Fibroblast of lung (primary cell): ENCODE results near the gene GSN. TPM values are rescaled to one million over a fixed set of nuclear protein-coding genes. Genes with fewer than 3 reads are reported as not detected.

Source experiments
- DNase-seq, 2 donors: peaks; one replicate each; pipeline versions ENCODE4 v3.0.0 to v3.0.0-alpha.2; 2010; ENCODE audit warnings: low read depth in 2 of 2
- H2AFZ ChIP-seq: 2 replicates; pipeline ENCODE4 v1.5.1; 2012; ENCODE audit warnings: low read length, control low read depth, inconsistent platforms
- H3K27ac ChIP-seq: 2 replicates; pipeline ENCODE4 v1.5.1; 2011; ENCODE audit warnings: low read length, control low read depth; ENCODE audit not compliant: insufficient read depth
- H3K27me3 ChIP-seq: 2 replicates; pipeline ENCODE4 v1.5.1; 2011; ENCODE audit warnings: mild to moderate bottlenecking, low read length; ENCODE audit not compliant: control insufficient read depth, insufficient read depth
- H3K36me3 ChIP-seq: 2 replicates; pipeline ENCODE4 v1.5.1; 2011; ENCODE audit warnings: low read length; ENCODE audit not compliant: control insufficient read depth, insufficient read depth
- H3K4me1 ChIP-seq: 2 replicates; pipeline ENCODE4 v1.5.1; 2011; ENCODE audit warnings: low read length; ENCODE audit not compliant: control insufficient read depth, insufficient read depth; ENCODE audit errors: extremely low read depth
- H3K4me2 ChIP-seq: 2 replicates; pipeline ENCODE4 v1.5.1; 2011; ENCODE audit warnings: low read length, control low read depth; ENCODE audit not compliant: insufficient read depth; ENCODE audit errors: extremely low read depth
- H3K4me3 ChIP-seq, 4 experiments: fragments of 200-600 bp in 1 of 4; sonication (generic) in 1 of 4; replicated peaks in 1 of 4; 2 replicates each; pipeline ENCODE4 v1.5.1; 2011 to 2016; ENCODE audit warnings: low read length in 4 of 4, low read depth in 3 of 4, mild to moderate bottlenecking in 3 of 4, control low read depth in 2 of 4, inconsistent platforms in 1 of 4, mixed read lengths in 1 of 4; ENCODE audit not compliant: insufficient read depth in 1 of 4; ENCODE audit errors: control extremely low read depth in 1 of 4
- H3K79me2 ChIP-seq: 2 replicates; pipeline ENCODE4 v1.5.1; 2012; ENCODE audit warnings: mild to moderate bottlenecking, low read length, inconsistent platforms; ENCODE audit not compliant: control insufficient read depth, insufficient read depth
- H3K9ac ChIP-seq: 2 replicates; pipeline ENCODE4 v1.5.1; 2011; ENCODE audit warnings: mild to moderate bottlenecking, low read length, control low read depth; ENCODE audit not compliant: insufficient read depth
- H3K9me3 ChIP-seq: 2 replicates; pipeline ENCODE4 v1.5.1; 2012; ENCODE audit warnings: low read depth, low read length; ENCODE audit not compliant: control insufficient read depth, insufficient read depth
- H4K20me1 ChIP-seq: 2 replicates; pipeline ENCODE4 v1.5.1; 2011; ENCODE audit warnings: low read length; ENCODE audit not compliant: control insufficient read depth, insufficient read depth; ENCODE audit errors: extremely low read depth
- CTCF ChIP-seq, 2 donors: IDR thresholded peaks in 1 of 2; conservative IDR thresholded peaks in 1 of 2; 1 replicate in 1 of 2; 2 replicates in 1 of 2; pipeline ENCODE4 v1.5.1; 2011 to 2012; ENCODE audit warnings: low read length in 2 of 2, control low read depth in 1 of 2, inconsistent platforms in 1 of 2, low read depth in 1 of 2, mild to moderate bottlenecking in 1 of 2
- EZH2 ChIP-seq: IDR thresholded peaks from 2 replicates; pipeline ENCODE4 v1.5.1; 2012; ENCODE audit warnings: low read length, control low read depth, mild to moderate bottlenecking; ENCODE audit errors: missing control alignments
- polyA plus RNA-seq, 2 donors: library from polyadenylated mRNA; depleted of rRNA in 1 of 2; stranded (reverse) in 1 of 2; unstranded in 1 of 2; fragments of >200 nt; gene quantifications; 2 replicates each; pipeline ENCODE4 v1.2.1, GENCODE V29; 2011 to 2012; ENCODE audit warnings: missing spikeins in 1 of 2
- total RNA-seq: library from RNA; depleted of rRNA; stranded (reverse); fragments of >200 nt; gene quantifications from 2 replicates; pipeline ENCODE4 v1.2.1, GENCODE V29; 2014

The GSN gene
- total and polyA plus RNA-seq, 2 donors (not counting 1 experiment from before 2014, with no cell fraction given), result 432 to 588 TPM

DNA sequence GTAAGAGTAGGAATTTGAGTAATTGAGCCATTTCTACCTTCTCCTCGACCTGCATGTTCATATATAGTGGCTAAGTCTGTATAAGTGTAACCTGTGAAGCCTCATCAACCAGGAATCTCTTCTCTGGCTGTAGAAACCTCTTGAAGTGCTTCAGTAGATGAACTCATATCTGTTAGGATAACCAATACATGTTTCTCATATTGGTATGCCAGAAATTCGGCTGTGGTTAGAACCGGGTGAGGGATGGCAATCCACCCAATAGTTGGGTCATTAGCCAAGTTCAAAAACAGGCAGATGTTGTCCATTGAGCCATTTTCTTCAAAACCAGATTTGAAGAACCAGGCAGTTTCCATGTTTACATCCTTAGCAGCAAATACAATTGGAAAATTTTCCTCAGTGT, 28.9 kb upstream of the GSN start:
- H2AFZ ChIP-seq, result no peak overlapping the region
- no peaks in the 10 kb centered on the region for H3K79me2 ChIP-seq
- no peaks in the 10 kb centered on the region for H3K9me3 ChIP-seq
- H3K4me2 ChIP-seq, result no peak overlapping the region
- H3K4me3 ChIP-seq, result no peak overlapping the region
- H3K27ac ChIP-seq, result no peak overlapping the region
- DNase-seq, result peak in 1 of 2 donors; percentile 63
- TF ChIP-seq CTCF (conservative IDR thresholded peaks at IDR 0.05 in 1 of 2, IDR thresholded peaks at IDR 0.05 in 1 of 2; ENCODE audit: low read depth in 1 of 2, low read length in 2 of 2) (no peak), EZH2 (no peak)
- H3K27me3 ChIP-seq, result no peaks in the 10 kb centered on the region
- H3K9ac ChIP-seq, result no peak overlapping the region
- no peaks in the 10 kb centered on the region for H3K36me3 ChIP-seq
- H4K20me1 ChIP-seq, result no peaks in the 10 kb centered on the region
- peaks cover 2% of the 10 kb centered on the region for H3K4me1 ChIP-seq

GRCh38 chr9:121239851-121240250, 28.1 kb upstream of the GSN start:
- peaks cover 2% of the 10 kb centered on the region for H3K4me1 ChIP-seq
- no peaks in the 10 kb centered on the region for H3K27me3 ChIP-seq
- no peaks in the 10 kb centered on the region for H3K79me2 ChIP-seq
- no peaks in the 10 kb centered on the region for H3K36me3 ChIP-seq
- H2AFZ ChIP-seq, result no peak overlapping the region
- TF ChIP-seq CTCF (conservative IDR thresholded peaks at IDR 0.05 in 1 of 2, IDR thresholded peaks at IDR 0.05 in 1 of 2; ENCODE audit: low read depth in 1 of 2, low read length in 2 of 2), result no peak
- no peak for TF ChIP-seq EZH2
- H3K9ac ChIP-seq, result no peak overlapping the region
- no peaks in the 10 kb centered on the region for H4K20me1 ChIP-seq
- H3K4me3 ChIP-seq, result no peak overlapping the region
- no peak overlapping the region for H3K27ac ChIP-seq
- H3K9me3 ChIP-seq, result no peaks in the 10 kb centered on the region
- no peak for DNase-seq
- H3K4me2 ChIP-seq, result no peak overlapping the region

DNA sequence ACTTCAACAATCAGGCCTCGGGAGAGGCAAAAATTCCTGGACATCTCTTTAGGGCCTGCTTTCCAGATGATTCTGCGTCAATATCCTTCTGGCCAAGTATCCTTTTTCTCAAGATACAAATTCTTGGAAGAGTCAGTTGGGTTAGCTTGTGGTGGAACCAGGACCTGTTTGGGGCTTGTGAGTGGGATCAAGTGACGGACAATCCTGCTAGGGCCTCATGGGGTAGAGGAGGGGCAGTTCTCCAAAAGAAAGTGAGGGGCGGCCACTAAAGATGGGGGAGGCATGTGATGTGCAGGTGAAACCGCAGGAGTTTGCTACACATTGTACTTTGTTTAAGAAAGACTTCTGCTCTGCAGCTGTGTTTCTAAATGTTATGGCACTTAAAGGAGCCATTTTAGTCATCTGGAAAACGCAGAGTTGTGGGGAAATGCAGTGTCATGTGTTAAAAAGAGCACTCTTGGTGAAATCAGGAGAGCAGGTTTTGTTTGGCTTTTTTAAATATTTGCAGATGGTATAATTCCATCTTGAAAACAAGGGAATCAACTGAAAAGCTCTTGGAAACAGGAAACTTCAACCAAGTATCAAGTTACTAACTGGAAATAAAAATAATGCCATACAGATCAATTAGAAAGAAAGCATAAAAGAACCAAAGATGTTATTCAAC, 27.4 kb upstream of the GSN start:
- H3K36me3 ChIP-seq, result no peaks in the 10 kb centered on the region
- H4K20me1 ChIP-seq, result no peaks in the 10 kb centered on the region
- peaks cover 2% of the 10 kb centered on the region for H3K4me1 ChIP-seq
- no peaks in the 10 kb centered on the region for H3K27me3 ChIP-seq
- H3K9me3 ChIP-seq, result no peaks in the 10 kb centered on the region
- TF ChIP-seq CTCF (conservative IDR thresholded peaks at IDR 0.05 in 1 of 2, IDR thresholded peaks at IDR 0.05 in 1 of 2; ENCODE audit: low read depth in 1 of 2, low read length in 2 of 2), result no peak
- no peak overlapping the region for H2AFZ ChIP-seq
- H3K4me3 ChIP-seq, result no peak overlapping the region
- no peak overlapping the region for H3K9ac ChIP-seq
- H3K4me2 ChIP-seq, result no peak overlapping the region
- peak in 1 of 2 donors; percentile 4 for DNase-seq
- H3K27ac ChIP-seq, result no peak overlapping the region
- H3K79me2 ChIP-seq, result no peaks in the 10 kb centered on the region
